HUES64 (cell line): ENCODE measurements around the gene QRICH1.

Experiments used
- H3K27ac ChIP-seq: 2 replicates; pipeline ENCODE4 v1.7.0; 2013; ENCODE audit warnings: low read depth, low read length, inconsistent platforms
- H3K27me3 ChIP-seq: 2 replicates; pipeline ENCODE4 v1.6.1; 2013; ENCODE audit warnings: mild to moderate bottlenecking, low read length; ENCODE audit not compliant: insufficient read depth
- H3K36me3 ChIP-seq: 2 replicates; pipeline ENCODE4 v1.6.1; 2013; ENCODE audit warnings: mild to moderate bottlenecking, low read length; ENCODE audit not compliant: insufficient read depth
- H3K4me1 ChIP-seq: 2 replicates; pipeline ENCODE4 v1.6.1; 2013; ENCODE audit warnings: mild to moderate bottlenecking, low read length, moderate library complexity; ENCODE audit not compliant: insufficient read depth
- H3K4me3 ChIP-seq: 2 replicates; pipeline ENCODE4 v1.5.1; 2013; ENCODE audit warnings: mild to moderate bottlenecking, low read length, moderate library complexity
- H3K9ac ChIP-seq: 2 replicates; pipeline ENCODE4 v1.6.1; 2013; ENCODE audit warnings: mild to moderate bottlenecking, low read depth, low read length
- H3K9me3 ChIP-seq: 2 replicates; pipeline ENCODE4 v1.6.1; 2013; ENCODE audit warnings: low read depth, low read length; ENCODE audit not compliant: insufficient read depth
- WGBS: fragments of 150-250, 120-280 bp; methylation state at CpG from one replicate; pipeline ENCODE4 v1.1.7; 2013; ENCODE audit warnings: missing lambda C conversion rate; 5-methylcytosine and 5-hydroxymethylcytosine counted together

QRICH1 gene

GRCh38 chr3:49119036-49119435 is 25.2 kb upstream of the QRICH1 start:
- peaks cover 69% of the 10 kb centered on the region for H3K36me3 ChIP-seq
- no peak overlapping the region for H3K27ac ChIP-seq
- no peak overlapping the region for H3K9ac ChIP-seq
- peaks cover 6% of the 10 kb centered on the region; the same call in 1 of the 2 replicates for H3K4me1 ChIP-seq
- no peaks in the 10 kb centered on the region for H3K9me3 ChIP-seq
- WGBS, result 95% methylated on average over 10 of the region's 10 CpGs
- H3K4me3 ChIP-seq, result peak overlapping the region; percentile 79; the same call in 1 of the 2 replicates
- no peaks in the 10 kb centered on the region for H3K27me3 ChIP-seq

GRCh38 chr3:49112262-49112661 is 18.4 kb upstream of the QRICH1 start:
- H3K36me3 ChIP-seq, result peaks cover 97% of the 10 kb centered on the region
- no peak overlapping the region for H3K9ac ChIP-seq
- 95% methylated on average over 14 of the region's 14 CpGs for WGBS

GRCh38 chr3:49111347-49111746 is 17.5 kb upstream of the QRICH1 start:
- peaks cover 88% of the 10 kb centered on the region for H3K36me3 ChIP-seq
- H3K9me3 ChIP-seq, result no peaks in the 10 kb centered on the region
- H3K27ac ChIP-seq, result no peak overlapping the region
- 97% methylated on average over 6 of the region's 6 CpGs for WGBS
- H3K9ac ChIP-seq, result no peak overlapping the region
- H3K4me3 ChIP-seq, result no peak overlapping the region
- no peaks in the 10 kb centered on the region for H3K27me3 ChIP-seq
- H3K4me1 ChIP-seq, result no peaks in the 10 kb centered on the region

More at GRCh38 chr3:49112262-49112661, 18.4 kb upstream of the QRICH1 start:
- Histone ChIP-seq H3K27ac (no peak overlapping the region), H3K4me1 (no peaks in the 10 kb centered on the region), H3K27me3 (no peaks in the 10 kb centered on the region), H3K4me3 (no peak overlapping the region), H3K9me3 (no peaks in the 10 kb centered on the region)

GRCh38 chr3:49110780-49111179 is 16.9 kb upstream of the QRICH1 start:
- Histone ChIP-seq H3K27ac (no peak overlapping the region), H3K9me3 (no peaks in the 10 kb centered on the region), H3K4me3 (no peak overlapping the region), H3K4me1 (peaks cover under 1% of the 10 kb centered on the region; the same call in 1 of the 2 replicates), H3K9ac (no peak overlapping the region), H3K36me3 (peaks cover 82% of the 10 kb centered on the region), H3K27me3 (no peaks in the 10 kb centered on the region)
- 96% methylated on average over 13 of the region's 13 CpGs for WGBS

GRCh38 chr3:49108346-49108745 is 14.5 kb upstream of the QRICH1 start:
- H3K27ac ChIP-seq, result no peak overlapping the region
- WGBS, result 94% methylated on average over 14 of the region's 14 CpGs
- H3K4me3 ChIP-seq, result no peak overlapping the region
- no peaks in the 10 kb centered on the region for H3K27me3 ChIP-seq
- H3K36me3 ChIP-seq, result peaks cover 62% of the 10 kb centered on the region
- no peaks in the 10 kb centered on the region for H3K9me3 ChIP-seq
- H3K9ac ChIP-seq, result no peak overlapping the region
- peaks cover 8% of the 10 kb centered on the region; the same call in 1 of the 2 replicates for H3K4me1 ChIP-seq

- Histone ChIP-seq H3K9me3 (no peaks in the 10 kb centered on the region), H3K36me3 (peaks cover 63% of the 10 kb centered on the region), H3K9ac (peak within 1 kb of the TSS; percentile 97), H3K27me3 (no peaks in the 10 kb centered on the region), H3K27ac (peak within 1 kb of the TSS; percentile 91), H3K4me1 (peaks cover 8% of the 10 kb centered on the region; the same call in 1 of the 2 replicates), H3K4me3 (peak within 1 kb of the TSS; percentile 82)
- 2% methylated on average over 50 of the region's 50 CpGs for WGBS
Measured at GRCh38 chr3:49104427-49105291, 10.8 kb upstream of the QRICH1 start, which contains the start of gene QARS1. QARS1 (minus strand) TSS chr3:49104757; CDS start chr3:49104733, 24 bp downstream.

- H3K27me3 ChIP-seq, result no peaks in the 10 kb centered on the region
- H3K4me3 ChIP-seq, result peak overlapping the region; percentile 82
- no peaks in the 10 kb centered on the region for H3K9me3 ChIP-seq
- peaks cover 63% of the 10 kb centered on the region for H3K36me3 ChIP-seq
- 11% methylated on average over 8 of the region's 8 CpGs for WGBS
- H3K4me1 ChIP-seq, result peaks cover 8% of the 10 kb centered on the region; the same call in 1 of the 2 replicates
- peak overlapping the region; percentile 97 for H3K9ac ChIP-seq
- H3K27ac ChIP-seq, result peak overlapping the region; percentile 91
Measured at GRCh38 chr3:49104052-49104426, 10.2 kb upstream of the QRICH1 start.

- Histone ChIP-seq H3K4me3 (no peak overlapping the region), H3K36me3 (peaks cover 74% of the 10 kb centered on the region), H3K27ac (no peak overlapping the region), H3K9me3 (no peaks in the 10 kb centered on the region), H3K27me3 (no peaks in the 10 kb centered on the region), H3K4me1 (peaks cover 4% of the 10 kb centered on the region; the same call in 1 of the 2 replicates), H3K9ac (no peak overlapping the region)
- 96% methylated on average over 11 of the region's 11 CpGs for WGBS
Measured at GRCh38 chr3:49100046-49100615, 6.3 kb upstream of the QRICH1 start.

- Histone ChIP-seq H3K4me3 (no peak overlapping the region), H3K4me1 (peaks cover 4% of the 10 kb centered on the region; the same call in 1 of the 2 replicates), H3K36me3 (peaks cover 74% of the 10 kb centered on the region), H3K27ac (no peak overlapping the region), H3K9me3 (no peaks in the 10 kb centered on the region), H3K27me3 (no peaks in the 10 kb centered on the region), H3K9ac (no peak overlapping the region)
- 95% methylated on average over 13 of the region's 13 CpGs for WGBS
Measured at GRCh38 chr3:49098910-49099630, 5.2 kb upstream of the QRICH1 start.

- Histone ChIP-seq H3K27me3 (no peaks in the 10 kb centered on the region), H3K4me1 (no peaks in the 10 kb centered on the region; the same call in 1 of the 2 replicates), H3K4me3 (no peak overlapping the region), H3K9me3 (no peaks in the 10 kb centered on the region), H3K27ac (no peak overlapping the region), H3K36me3 (peaks cover 72% of the 10 kb centered on the region), H3K9ac (no peak overlapping the region)
- 93% methylated on average over 5 of the region's 5 CpGs for WGBS
Measured at GRCh38 chr3:49098429-49098828, 4.6 kb upstream of the QRICH1 start.
